ENCODE data around the gene RAP1A.
A peak's percentile ranks its signal among the peaks of the same experiment; 100 is the strongest.

Gene RAP1A

DNA sequence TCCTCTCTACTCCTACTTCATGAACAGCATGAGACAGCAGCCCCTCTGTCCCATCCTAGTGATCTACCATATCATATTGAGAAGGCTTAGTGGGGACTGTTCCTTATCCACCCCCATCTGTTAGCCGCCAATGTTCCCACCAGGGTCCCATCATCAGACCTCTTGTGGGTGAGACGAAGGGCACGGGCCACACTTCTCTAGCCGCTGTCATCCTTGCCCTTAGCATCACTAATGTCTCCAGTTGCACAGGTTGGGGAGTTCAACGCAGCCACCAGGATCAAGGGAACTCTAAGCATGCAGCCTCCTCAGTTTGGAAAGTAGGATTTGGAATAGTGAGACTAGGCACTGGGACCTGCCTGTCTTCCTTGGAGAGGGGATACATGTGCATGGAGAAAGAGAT, 99.5 kb downstream of the RAP1A start:
- no peak for DNase-seq (ENCODE audit: low spot score)

DNA sequence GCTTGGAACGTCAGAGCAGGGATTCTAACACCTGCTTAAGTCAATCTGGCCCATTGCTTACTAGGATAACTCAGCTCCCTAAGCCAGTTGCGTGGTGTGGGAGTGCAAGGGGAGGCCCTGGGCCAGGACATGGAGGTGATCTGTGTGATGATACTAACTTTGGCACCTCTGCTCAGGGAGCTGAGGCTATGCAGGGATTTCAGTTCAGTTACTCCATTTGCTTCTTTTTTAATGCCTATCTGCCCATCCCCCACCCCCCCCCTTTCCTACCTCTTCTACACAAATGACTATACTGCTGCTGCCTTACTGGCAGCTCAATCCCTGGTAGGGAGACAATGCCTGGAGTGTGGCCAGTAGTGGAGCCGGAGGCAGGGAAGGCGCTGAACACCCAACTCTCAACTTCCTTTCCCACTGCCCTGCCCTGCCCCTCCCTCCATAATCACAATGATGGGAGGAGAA, 100.1 kb downstream of the RAP1A start:
- DNase-seq (ENCODE audit: low spot score) = no peak

DNA sequence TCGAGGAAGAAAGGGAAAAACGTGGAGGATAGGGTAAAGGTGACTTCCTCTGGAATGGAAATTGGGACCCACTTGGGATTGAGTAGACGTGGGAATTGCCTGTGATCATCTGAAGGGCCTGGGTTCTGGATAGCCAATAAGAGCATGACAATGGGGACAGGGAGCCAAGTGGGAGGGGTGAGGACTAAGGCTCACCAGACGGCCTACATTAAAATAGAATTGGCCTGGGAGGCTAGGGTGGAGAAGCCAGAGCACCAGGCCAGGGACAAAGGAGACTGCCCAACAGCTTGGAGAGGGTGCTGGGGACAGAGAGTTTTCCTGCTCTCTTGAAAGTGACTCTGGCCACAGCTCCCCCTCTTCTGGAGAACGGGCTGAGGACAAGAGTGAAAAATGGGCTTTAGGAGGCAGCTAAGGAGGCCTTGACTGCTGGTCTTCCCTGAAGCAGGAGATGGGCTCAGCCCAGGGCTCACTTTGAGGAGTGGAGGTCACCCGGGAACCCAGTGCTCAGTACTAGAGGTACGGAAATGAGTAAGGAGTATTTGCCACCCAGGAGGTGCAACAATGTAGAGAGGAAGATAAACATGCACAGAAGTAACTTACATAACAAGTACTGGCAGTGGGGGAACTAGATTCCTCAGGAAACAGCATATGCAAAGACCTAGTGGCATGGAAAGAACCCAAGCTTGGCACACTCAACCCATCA, 100.8 kb downstream of the RAP1A start:
- DNase-seq (ENCODE audit: low spot score) = no peak

DNA sequence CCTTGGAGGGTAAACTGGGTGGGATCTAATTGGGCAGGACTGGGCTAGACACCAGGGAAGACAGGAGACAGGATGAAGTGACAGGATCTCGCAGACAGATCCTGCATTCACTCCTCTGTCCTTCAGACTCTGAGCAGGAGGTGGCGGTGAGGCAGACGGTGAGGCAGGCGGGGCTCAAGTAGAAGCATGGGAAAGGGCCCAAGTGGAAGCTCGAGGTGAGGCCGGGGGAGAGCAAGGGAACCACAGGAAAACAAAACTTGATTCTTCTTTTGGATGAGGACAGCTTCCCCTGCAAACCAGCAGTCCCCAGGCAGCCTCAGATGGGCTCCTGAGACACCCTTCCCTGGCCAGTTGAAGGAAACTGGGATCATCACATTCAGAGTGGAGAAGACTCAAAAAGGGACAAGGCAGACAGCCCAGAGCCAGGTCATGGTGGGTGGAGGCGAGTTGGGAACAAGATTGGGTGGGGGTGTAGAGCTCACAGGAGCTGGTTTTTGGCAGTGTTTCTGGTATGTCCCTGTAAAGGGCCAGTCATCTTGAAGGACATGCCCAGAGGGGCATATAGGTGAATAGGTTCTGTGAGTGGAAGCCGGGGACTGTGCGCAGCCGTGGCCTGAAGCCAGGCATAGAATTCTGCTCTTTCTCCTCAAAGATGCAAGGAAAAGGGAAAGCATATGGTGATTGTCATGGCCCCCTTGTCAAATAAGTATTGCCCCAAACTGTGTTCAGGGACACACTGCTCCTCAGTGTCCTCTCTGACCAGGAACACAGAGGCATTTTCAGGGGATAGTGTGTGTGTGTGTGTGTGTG, 101.6 kb downstream of the RAP1A start:
- no peak for DNase-seq (ENCODE audit: low spot score)

DNA sequence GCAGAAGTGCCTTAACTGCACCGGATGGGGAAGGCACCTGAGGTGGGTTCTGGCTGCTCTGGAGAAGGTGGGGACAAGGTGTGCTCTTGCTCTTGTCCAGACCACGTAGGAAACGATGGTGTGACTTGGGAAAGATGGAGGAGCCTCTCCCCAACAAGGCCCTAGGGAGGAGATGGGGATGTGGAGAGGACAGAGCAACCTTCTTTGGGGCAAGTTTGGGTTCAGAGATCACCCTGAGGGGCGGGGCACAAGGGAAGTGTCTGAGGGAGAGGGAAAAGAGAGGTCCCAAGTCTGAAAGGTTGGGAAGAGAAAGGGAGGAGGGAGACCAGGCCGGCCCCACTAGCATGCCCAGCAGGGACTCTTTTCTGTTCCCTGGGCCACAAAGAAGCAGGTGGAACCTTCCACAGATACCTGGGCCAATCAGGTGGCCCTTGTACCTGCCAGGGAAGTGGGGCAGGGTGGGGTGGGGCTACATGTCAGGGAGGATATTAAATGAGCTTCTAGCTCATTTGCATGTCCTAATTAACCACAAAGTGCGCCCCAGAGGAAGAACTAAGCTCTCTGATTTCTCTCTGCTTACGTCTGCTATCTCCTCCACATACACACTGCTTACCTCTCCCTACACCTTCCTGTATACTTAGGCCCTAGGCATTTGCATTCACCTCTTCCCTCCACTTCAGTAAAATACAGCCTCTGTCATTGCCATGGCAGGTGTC, 103.7 kb downstream of the RAP1A start:
- DNase-seq (ENCODE audit: low spot score) = no peak

DNA sequence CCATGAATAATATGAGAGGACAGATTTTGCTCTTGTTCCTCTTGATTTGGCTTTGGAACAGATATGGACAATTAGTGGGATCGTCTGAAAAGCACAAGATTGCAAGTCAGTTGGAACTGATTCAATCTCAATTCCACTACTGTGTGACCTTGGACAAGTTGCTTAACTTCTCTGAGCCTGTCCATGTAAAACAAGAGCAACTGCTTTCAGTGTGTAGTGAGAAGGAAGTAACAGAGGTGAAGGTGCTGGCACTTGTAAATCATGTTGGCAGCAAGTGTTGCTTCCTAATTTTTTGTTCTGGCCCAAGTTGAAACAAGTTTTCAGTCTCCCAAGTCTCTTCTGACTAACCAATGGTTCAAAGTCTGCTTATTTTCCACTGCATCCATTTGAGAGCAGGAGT, 104.3 kb downstream of the RAP1A start:
- DNase-seq (ENCODE audit: low spot score) = no peak

DNA sequence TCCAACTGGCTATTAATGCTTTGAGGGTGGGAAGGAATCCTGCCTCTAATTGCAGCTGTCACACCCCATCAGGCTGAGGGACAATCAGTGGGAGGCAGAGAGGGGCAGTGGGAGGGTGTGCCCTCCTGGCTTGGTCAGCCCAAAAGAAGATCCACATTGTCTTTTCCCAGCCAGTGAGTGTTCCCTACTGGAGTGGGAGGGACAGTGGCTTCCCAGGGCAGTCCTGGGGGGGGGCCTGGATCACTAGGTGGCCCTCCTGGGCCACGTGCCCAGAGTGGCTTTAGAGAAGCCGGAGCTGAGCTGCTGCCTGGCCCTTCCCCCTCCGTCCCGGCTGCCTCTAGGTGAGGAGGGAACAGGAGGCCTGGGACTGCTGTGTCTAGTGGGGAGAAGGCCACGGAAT, 105.6 kb downstream of the RAP1A start:
- no peak for DNase-seq (ENCODE audit: low spot score)

DNA sequence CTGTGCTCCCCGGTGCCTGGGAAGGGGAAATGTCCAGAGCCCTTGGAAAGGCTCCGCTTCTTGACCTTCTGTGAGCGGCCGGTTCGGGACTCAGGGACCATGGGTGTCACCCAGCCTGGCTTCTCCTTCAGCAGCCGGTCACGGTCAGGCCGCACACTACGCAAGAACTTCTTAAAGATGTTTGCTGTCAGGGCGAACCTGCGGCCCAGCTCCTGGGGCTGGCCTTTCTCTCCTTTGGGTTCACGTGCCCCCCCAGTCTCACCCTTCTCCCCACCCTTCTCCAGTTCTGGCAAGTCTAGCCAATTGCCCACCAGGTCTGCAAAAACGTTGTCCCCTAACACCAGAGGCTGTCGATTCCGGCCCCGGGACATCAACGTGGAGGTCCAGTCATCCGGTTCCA, 107.5 kb downstream of the RAP1A start:
- no peak for DNase-seq (ENCODE audit: low spot score)

DNA sequence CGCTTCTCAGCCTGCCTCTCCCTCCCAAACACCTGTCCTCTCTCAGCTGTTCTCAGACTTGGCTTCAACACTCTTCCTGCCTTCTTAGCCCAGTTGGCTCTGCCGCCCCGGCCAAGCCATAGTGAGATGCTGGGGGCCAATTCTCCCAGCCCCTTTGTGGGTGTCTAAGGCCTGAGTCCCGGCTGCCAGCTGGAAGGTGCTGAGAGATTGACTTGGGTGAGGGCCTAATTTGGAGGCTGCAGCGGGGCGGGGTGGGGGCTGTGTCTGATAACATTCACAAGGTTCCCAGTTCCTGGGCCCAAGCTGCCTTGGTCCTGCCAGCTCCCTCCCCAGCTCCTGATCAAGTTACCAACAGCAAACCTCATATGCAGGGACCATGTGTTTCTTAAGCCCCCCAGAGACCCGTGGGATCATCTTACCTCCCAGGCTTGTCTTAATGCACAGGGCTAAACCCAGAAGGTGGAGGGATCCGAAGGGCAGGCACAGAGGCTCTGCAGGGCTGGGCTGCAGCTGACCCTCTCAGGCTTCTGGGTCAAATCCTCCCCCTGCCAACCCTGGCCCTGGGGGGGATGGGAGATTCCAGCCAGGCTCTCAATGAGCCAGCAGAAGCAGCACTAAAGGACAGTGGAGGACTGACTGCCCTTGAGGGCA, 109.8 kb downstream of the RAP1A start:
- DNase-seq (ENCODE audit: low spot score) = no peak

DNA sequence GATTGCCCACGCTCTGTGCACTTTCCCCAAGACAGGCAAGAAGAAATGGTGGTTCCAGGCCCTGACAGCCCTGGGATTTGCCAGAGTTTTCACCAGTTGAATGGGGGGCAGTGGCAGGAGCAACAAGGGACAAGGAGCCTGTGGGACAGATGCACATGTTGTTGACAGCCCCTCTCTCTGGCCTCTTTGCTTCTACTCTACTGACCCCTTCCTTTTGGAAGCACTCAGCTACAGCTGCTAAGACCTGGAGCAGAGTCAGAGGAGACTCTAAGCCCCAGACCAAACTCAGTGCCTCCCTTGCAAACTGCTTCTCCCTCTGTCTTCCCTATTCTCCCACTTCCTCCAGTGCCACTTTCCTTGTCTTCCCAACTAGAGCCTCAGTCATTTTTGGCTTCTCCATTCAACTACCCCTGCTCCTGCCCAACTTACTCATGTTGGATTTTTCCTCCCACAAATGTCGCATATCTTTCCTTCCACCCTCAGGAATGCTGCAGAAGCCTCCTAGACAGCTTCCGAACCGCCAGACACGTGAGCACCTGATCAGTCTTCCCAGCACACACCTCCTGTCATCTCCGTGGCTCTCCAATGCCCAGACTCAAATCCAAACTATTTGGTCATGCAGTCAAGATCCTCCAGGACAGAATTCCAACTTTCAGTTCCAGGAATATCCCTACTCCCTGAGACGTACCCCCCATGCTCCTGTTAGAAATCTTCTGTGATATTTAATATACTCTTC, 110.5 kb downstream of the RAP1A start:
- DNase-seq (ENCODE audit: low spot score) = no peak

DNA sequence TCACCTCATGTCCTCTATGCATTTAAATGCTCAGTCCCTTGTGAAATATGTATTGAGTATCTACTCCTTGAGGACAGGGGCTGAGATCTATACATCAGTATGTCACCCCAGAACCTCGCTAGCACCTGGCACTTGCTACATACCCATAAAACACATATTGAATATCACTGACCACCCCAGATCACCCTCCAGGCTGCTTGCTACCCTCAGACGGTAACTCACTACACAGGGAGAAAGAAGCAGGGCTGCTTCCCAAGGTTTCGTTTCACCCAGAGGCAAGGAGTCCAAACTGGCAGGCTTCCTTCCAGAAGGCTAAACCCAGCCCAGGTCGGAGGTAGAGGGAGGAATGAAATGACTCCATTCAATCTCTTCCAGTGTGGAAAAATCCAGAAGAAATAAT, 111.1 kb downstream of the RAP1A start:
- no peak for DNase-seq (ENCODE audit: low spot score)

DNA sequence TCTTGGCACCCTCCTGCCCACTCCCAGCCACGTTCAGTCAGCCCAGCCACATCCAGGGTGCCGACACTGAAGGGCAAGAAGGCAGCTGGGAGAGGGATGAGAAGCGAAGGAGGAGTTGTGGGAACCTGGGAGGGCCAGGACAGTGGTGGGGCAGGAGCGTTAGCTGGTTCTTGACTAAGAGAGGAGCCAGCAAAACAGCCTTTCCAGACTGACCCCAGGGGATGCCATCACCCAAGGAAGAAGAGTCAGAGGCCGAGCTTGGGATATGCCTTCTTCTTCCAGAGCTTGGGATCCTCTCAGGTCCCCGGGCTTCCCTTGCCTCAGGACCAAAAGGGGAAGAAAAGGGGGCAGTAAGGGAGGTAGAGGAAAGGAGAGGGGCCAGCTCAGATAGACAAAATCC, 112.4 kb downstream of the RAP1A start:
- DNase-seq (ENCODE audit: low spot score) = no peak

DNA sequence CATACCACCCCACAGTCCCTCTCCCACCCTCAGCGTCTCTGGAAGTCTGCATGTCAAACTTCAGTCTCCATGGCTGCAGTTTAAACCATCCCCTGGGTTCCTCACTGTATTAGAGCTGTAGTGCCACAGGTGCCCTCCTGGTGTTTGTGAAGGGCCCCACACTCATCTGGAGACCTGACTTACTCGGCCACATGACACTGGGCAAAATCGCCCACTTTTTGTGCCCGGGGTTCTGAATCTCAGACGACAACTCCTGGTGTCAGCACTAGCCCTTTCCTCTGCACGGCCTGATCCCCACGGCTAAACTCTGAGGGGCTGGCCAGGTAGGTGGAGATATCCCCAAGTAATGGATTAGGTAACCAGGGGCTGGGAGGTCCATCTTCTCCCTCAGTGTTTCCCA, 113.1 kb downstream of the RAP1A start:
- no peak for DNase-seq (ENCODE audit: low spot score)

DNA sequence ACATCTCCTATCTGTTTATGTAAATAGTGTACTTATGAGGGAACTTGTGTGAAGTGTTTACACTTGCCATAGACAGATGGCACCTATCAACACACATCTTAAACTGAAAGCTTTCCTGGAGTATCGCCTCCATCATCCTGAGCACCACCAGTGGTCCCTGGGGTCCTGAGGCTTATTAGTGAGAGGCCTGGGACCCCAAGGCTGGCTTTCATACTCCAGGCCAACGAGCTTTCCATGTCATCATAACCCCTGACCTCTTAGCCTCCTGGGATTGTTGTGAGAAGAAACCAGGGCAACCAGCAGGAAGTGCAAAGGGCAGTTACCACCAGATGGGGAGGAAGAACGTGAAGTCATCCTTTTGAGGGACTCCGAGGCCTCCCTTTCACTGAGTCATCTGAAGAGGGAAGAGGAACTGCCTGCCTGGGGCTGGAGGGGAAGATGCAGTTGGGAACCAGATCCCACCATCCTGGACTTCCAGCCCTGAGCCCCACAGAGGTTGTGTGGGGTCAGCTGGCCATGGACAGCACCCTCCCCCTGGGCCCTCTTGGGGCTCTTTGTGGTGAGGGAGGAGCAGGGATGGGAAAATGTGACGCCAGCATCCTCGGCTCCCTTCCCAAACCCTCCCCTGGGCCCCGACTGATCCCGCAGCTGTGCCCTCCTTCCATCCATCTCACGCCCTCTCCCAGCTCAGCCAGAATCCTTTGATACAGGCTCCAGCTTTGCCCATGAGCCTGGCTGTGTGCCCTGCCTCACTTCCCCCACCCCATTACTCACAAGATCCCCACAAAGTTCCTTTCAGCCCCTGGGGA, 113.8 kb downstream of the RAP1A start:
- peak; percentile 62 for DNase-seq (ENCODE audit: low spot score)

DNA sequence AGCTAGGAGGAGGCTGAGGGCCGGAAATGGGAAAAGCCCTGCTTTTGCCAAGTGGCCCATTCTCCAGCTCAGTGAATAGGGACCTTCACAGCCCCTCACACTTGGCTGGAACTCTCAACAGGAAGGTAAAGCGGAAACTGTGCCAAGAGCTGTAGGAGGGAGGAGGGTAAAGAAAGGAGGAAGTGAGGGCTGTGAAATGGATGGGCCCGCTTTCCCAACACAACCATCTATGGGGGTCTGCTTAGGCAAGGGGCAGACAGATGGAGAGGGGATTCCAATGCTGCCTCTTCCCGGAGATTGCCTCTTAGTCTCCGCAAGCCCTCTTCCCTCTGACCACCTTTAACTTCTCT, 114.4 kb downstream of the RAP1A start:
- no peak for DNase-seq (ENCODE audit: low spot score)

DNA sequence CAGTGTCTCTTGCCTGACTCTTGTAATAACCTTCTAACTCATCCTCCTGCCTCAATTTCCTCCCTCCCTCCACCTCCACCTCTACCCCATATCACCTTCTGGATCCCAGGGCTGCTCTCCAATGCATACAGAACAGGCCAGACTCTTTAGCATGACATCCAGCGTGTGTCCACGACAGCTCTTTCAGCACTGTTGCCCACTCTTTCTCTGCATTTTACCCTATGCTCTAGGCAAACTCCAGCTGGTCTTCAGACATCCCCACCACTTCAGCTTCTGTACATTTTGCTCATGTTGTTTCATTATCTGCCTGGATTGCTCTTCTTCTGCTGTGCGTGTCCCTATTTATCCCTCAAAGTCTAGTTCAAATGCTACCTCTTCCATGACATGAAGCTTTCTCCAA, 114.8 kb downstream of the RAP1A start:
- DNase-seq (ENCODE audit: low spot score) = no peak

DNA sequence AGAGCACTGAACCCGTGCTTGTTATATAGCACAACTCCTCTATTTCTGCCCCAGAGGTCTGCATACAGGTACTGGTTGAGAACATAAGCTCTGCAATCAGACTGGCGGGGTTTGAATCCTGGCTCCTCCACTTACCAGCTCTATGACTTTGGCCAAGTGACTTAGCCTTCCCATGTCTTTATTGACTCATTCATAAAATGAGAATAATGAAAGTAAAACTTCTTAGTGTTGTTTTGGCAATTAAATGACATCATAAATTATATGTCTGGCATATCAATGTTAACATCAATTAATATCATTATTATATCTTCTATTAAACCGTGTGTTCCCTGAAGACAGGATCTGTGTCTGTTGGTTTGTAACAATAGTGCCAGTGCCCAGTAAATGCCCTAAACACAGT, 115.3 kb downstream of the RAP1A start:
- DNase-seq (ENCODE audit: low spot score) = no peak

DNA sequence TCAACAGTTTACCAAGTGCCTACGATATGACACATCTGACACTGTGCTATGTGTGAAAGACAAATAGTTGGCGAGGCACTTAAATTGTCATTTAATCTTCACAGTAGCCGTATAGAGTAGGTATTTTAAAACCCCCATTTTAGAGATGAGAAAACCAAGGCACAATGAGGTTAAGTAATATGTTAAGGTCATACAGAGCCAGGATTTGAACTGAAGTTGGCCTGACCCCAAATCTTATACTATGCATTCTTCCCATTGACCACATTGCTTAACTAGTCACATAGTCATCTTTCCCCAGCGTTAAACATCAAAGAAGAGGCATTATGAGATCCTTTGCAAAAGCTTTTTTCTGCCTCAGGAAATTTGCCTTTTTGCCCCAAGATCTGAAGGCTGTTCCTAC, 115.7 kb downstream of the RAP1A start:
- no peak for DNase-seq (ENCODE audit: low spot score)

DNA sequence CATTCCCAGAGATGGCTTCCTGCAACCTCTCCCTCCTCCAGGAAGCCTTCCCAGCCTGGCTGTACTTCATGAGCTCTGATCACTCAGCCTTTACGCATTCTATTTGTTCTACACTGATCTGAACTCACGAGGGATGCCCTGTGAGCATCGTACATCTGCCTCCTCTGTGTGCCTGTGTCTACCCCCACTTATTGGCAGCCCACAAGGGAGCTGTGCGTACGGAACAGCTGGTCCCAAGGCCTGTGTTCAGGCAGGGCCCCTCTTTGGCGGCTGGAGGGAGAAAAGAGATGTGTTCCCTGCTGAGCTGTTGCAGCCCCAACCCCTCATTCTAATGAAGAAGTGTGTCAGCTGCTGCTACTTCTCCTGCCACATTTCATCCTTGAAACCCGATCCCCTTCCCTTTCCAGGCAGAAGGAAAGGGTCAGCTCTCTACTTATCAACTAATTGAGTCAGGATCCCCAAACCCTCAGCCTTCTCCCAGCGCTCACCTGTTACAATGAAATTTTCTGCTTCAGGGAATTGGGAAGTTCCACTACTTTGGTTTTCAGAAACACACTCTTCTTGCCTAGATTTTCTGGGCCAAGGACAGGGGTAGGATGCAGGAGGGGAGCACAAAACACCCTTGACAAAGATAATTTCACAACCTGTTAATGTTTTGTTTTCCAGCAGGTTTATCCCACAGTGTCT, 116.4 kb downstream of the RAP1A start:
- DNase-seq (ENCODE audit: low spot score) = peak; percentile 69

DNA sequence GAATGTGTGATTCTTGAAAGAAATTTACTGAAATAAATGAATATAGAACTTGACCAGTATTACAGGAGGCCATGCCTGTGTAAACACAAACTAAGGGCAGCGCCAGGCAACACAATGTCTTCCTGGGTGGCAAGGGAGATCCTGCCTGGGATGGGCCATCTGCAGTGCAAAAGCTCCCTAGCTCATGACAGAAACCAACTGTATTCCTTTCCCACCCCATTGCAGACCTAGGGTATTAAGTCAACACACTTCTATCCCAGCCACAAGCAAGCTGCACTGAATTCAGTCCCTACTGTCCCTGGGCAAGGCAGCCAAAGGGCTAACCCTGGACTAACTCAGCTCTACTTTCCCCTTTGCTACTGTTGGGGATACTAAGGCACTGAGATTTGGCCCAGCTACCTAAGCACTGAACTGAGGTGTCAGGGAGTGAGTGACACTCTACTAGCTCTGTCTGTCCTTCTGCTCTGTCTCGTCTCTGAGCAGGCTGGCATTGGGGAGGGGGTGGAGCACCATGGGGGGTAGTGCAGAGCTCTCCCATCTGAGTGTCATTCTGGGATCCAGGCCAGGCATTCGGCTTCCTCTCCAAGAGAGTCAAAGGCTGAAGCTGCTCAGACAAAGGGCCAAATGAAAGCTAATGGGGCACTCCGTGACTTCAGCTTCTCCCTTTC, 117.1 kb downstream of the RAP1A start:
- DNase-seq (ENCODE audit: low spot score) = peak; percentile 90

All from Ammon's horn (tissue), 1 donor.